DND-41 (cell line): ENCODE data around the gene KCNV2.

Experiments used
- ATAC-seq: fragments of 200-7000 bp; cut with Tn5 transposase; 3 replicates; pipeline ENCODE4 v1.9.1; 2021; ENCODE audit warnings: low read depth; ENCODE audit not compliant: insufficient read depth
- DNase-seq: peaks from one replicate; pipeline ENCODE4 v3.0.0-alpha.2; 2020
- H2AFZ ChIP-seq: 2 replicates; pipeline ENCODE4 v1.6.0; 2012; ENCODE audit warnings: low read depth, low read length
- H3K27ac ChIP-seq: 2 replicates; pipeline ENCODE4 v1.5.1; 2012; ENCODE audit warnings: low read length, inconsistent platforms
- H3K27me3 ChIP-seq: fragments of 200-600 bp; sonication (generic); 2 replicates; pipeline ENCODE4 v1.6.0; 2012; ENCODE audit warnings: low read length, mild to moderate bottlenecking, inconsistent platforms; ENCODE audit not compliant: insufficient read depth, poor library complexity
- H3K36me3 ChIP-seq: 2 replicates; pipeline ENCODE4 v1.5.1; 2012; ENCODE audit warnings: low read length, inconsistent platforms; ENCODE audit not compliant: insufficient read depth
- H3K4me1 ChIP-seq: 2 replicates; pipeline ENCODE4 v1.5.1; 2012; ENCODE audit warnings: mild to moderate bottlenecking, low read length; ENCODE audit not compliant: insufficient read depth
- H3K4me2 ChIP-seq: 2 replicates; pipeline ENCODE4 v1.6.0; 2012; ENCODE audit warnings: mild to moderate bottlenecking, moderate library complexity, low read length, inconsistent platforms; ENCODE audit not compliant: insufficient read depth
- H3K4me3 ChIP-seq, 2 experiments: fragments of 200-600 bp in 1 of 2; shearing (Covaris generic) in 1 of 2; 2 replicates each; pipeline ENCODE4 v1.5.1; 2012 to 2016; ENCODE audit warnings: inconsistent platforms in 2 of 2, low read length in 2 of 2, mild to moderate bottlenecking in 2 of 2, low read depth in 1 of 2, moderate library complexity in 1 of 2
- H3K79me2 ChIP-seq: 2 replicates; pipeline ENCODE4 v1.6.0; 2012; ENCODE audit warnings: low read length, inconsistent platforms; ENCODE audit not compliant: insufficient read depth
- H3K9ac ChIP-seq: 2 replicates; pipeline ENCODE4 v1.6.0; 2012; ENCODE audit warnings: low read depth, mild to moderate bottlenecking, inconsistent platforms, low read length, moderate library complexity
- H3K9me3 ChIP-seq: 2 replicates; pipeline ENCODE4 v1.5.1; 2012; ENCODE audit warnings: low read length, moderate library complexity, mild to moderate bottlenecking, inconsistent platforms; ENCODE audit not compliant: insufficient read depth, severe bottlenecking
- H4K20me1 ChIP-seq: 2 replicates; pipeline ENCODE4 v1.6.0; 2012; ENCODE audit warnings: low read length; ENCODE audit not compliant: insufficient read depth
- CTCF ChIP-seq: IDR thresholded peaks from 2 replicates; pipeline ENCODE4 v1.5.1; 2012; ENCODE audit warnings: borderline replicate concordance, low read length, moderate library complexity, mild to moderate bottlenecking; ENCODE audit not compliant: poor library complexity, severe bottlenecking; ENCODE audit errors: extremely low read depth
- EZH2 ChIP-seq: IDR thresholded peaks from 3 replicates; pipeline ENCODE4 v1.6.1; 2012; ENCODE audit warnings: borderline replicate concordance, low read depth, mild to moderate bottlenecking, moderate library complexity, low read length, inconsistent platforms; ENCODE audit not compliant: severe bottlenecking

KCNV2 gene

GRCh38 chr9:2691212-2691611, 26.1 kb upstream of the KCNV2 start:
- Histone ChIP-seq H3K27me3 (no peaks in the 10 kb centered on the region), H3K27ac (no peak overlapping the region), H4K20me1 (no peaks in the 10 kb centered on the region), H3K9me3 (no peaks in the 10 kb centered on the region), H3K79me2 (no peaks in the 10 kb centered on the region), H3K9ac (no peak overlapping the region), H3K4me1 (no peaks in the 10 kb centered on the region), H3K36me3 (no peaks in the 10 kb centered on the region), H3K4me3 (no peak overlapping the region), H3K4me2 (no peak overlapping the region), H2AFZ (no peak overlapping the region)
- ATAC-seq (no peak), DNase-seq (no peak)
- TF ChIP-seq EZH2 (no peak), CTCF (no peak)

- no peaks in the 10 kb centered on the region for H3K4me1 ChIP-seq
- H3K9ac ChIP-seq, result no peak overlapping the region
- H3K9me3 ChIP-seq, result no peaks in the 10 kb centered on the region
- H2AFZ ChIP-seq, result no peak overlapping the region
- ATAC-seq (no peak), DNase-seq (no peak)
- H3K27me3 ChIP-seq, result no peaks in the 10 kb centered on the region
- H4K20me1 ChIP-seq, result no peaks in the 10 kb centered on the region
- no peak overlapping the region for H3K4me3 ChIP-seq
- no peaks in the 10 kb centered on the region for H3K36me3 ChIP-seq
- TF ChIP-seq EZH2 (no peak), CTCF (no peak)
- H3K79me2 ChIP-seq, result no peaks in the 10 kb centered on the region
- H3K27ac ChIP-seq, result no peak overlapping the region
- no peak overlapping the region for H3K4me2 ChIP-seq
Observed at GRCh38 chr9:2691626-2692025, 25.7 kb upstream of the KCNV2 start.

DNA sequence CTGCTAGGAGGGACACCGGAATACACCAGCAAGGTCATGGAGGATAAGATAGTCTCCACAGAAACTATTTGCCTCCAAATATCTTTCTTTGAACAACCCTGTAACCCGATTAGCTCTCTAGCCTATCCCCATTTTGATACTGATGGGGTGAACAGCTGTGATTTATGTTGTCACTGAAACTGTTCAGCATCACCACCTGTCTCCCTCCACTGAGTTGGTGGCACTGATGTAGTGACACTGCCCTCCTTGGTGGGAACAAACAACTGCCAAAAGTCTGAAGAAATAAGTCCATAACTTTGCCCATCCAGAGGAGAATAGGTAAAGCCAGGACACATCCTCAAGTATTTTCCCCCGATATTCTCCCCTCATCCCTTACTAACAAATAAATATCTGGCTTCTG, 24.3 kb upstream of the KCNV2 start:
- H3K4me3 ChIP-seq, result no peak overlapping the region
- no peaks in the 10 kb centered on the region for H3K27me3 ChIP-seq
- H3K9me3 ChIP-seq, result no peaks in the 10 kb centered on the region
- no peak overlapping the region for H2AFZ ChIP-seq
- no peak overlapping the region for H3K9ac ChIP-seq
- no peak overlapping the region for H3K4me2 ChIP-seq
- no peaks in the 10 kb centered on the region for H3K4me1 ChIP-seq
- H3K27ac ChIP-seq, result no peak overlapping the region
- no peaks in the 10 kb centered on the region for H3K36me3 ChIP-seq
- TF ChIP-seq CTCF (no peak), EZH2 (no peak)
- no peaks in the 10 kb centered on the region for H4K20me1 ChIP-seq
- ATAC-seq, result no peak
- no peak for DNase-seq
- no peaks in the 10 kb centered on the region for H3K79me2 ChIP-seq

DNA sequence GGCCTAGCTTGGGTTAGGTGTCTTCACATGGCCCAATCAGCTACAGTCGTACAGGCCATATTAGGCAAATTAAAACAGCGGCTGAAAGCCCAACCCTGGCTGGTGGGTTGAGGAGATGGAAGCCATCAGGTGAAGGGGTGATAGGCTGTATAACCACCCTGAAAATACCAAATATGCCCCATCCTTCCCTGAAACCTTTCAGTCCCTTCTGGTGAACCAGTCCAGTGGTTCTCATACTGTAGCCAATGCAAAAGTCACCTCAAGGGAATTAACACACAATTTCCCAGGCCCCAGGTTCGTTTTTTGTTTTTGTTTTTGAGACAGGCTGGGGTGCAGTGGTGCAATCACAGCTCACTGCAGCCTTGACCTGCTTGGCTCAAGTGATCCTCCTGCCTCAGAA, 19.8 kb upstream of the KCNV2 start:
- H4K20me1 ChIP-seq, result no peaks in the 10 kb centered on the region
- H3K79me2 ChIP-seq, result no peaks in the 10 kb centered on the region
- ATAC-seq (no peak), DNase-seq (no peak)
- no peak overlapping the region for H2AFZ ChIP-seq
- H3K4me1 ChIP-seq, result no peaks in the 10 kb centered on the region
- H3K36me3 ChIP-seq, result no peaks in the 10 kb centered on the region
- no peaks in the 10 kb centered on the region for H3K27me3 ChIP-seq
- TF ChIP-seq CTCF (no peak), EZH2 (no peak)
- no peak overlapping the region for H3K27ac ChIP-seq
- H3K4me2 ChIP-seq, result no peak overlapping the region
- H3K4me3 ChIP-seq, result no peak overlapping the region
- no peaks in the 10 kb centered on the region for H3K9me3 ChIP-seq
- H3K9ac ChIP-seq, result no peak overlapping the region
